Immature natural killer cell (primary cell): Measurements from ENCODE around the gene ABCB8. TPM values are rescaled to one million over a fixed set of nuclear protein-coding genes. Genes with fewer than 3 reads are reported as not detected.
"Not testable (repeated sequence)": the region's sequence is repeated elsewhere in the genome, so short reads cannot be mapped to it uniquely, and the experiment has no call there.

Experiments used
- DNase-seq, 3 donors: peaks; one replicate each; pipeline ENCODE4 v3.0.0; 2022; ENCODE audit warnings: mixed read lengths in 1 of 3
- H3K27ac Mint-ChIP-seq, 6 donors: one replicate each; pipeline ENCODE4 v1.8.0; 2020; ENCODE audit warnings: mixed read lengths in 6 of 6, mild to moderate bottlenecking in 5 of 6, inconsistent platforms in 4 of 6, moderate library complexity in 3 of 6
- H3K27me3 Mint-ChIP-seq, 3 donors: one replicate each; pipeline ENCODE4 v1.8.0; 2020 to 2021; ENCODE audit warnings: low read depth in 3 of 3, mild to moderate bottlenecking in 3 of 3, mixed read lengths in 3 of 3, moderate library complexity in 3 of 3, inconsistent platforms in 1 of 3
- H3K36me3 Mint-ChIP-seq, 3 donors: one replicate each; pipeline ENCODE4 v1.8.0; 2020; ENCODE audit warnings: mixed read lengths in 3 of 3, inconsistent platforms in 2 of 3, mild to moderate bottlenecking in 2 of 3
- H3K4me1 Mint-ChIP-seq, 2 donors: one replicate each; pipeline ENCODE4 v1.8.0; 2020; ENCODE audit warnings: inconsistent platforms in 2 of 2, mild to moderate bottlenecking in 2 of 2, mixed read lengths in 2 of 2, moderate library complexity in 1 of 2
- H3K4me3 Mint-ChIP-seq, 5 donors: one replicate each; pipeline ENCODE4 v1.8.0; 2020; ENCODE audit warnings: mild to moderate bottlenecking in 5 of 5, mixed read lengths in 5 of 5, inconsistent platforms in 3 of 5, moderate library complexity in 3 of 5
- H3K9me3 Mint-ChIP-seq, 6 donors: one replicate each; pipeline ENCODE4 v1.8.0; 2020; ENCODE audit warnings: mild to moderate bottlenecking in 6 of 6, mixed read lengths in 6 of 6, inconsistent platforms in 4 of 6, moderate library complexity in 3 of 6
- polyA plus RNA-seq, 3 donors: library from polyadenylated mRNA; unstranded; fragments of 300-500 nt; fragmentation: Illumina TruSeq; gene quantifications; one replicate each; pipeline ENCODE4 v1.2.3, GENCODE V29; 2021

The ABCB8 gene
- polyA plus RNA-seq, 3 donors from 2014 or later: 17.6 to 26.5 (median 23.3) TPM

DNA sequence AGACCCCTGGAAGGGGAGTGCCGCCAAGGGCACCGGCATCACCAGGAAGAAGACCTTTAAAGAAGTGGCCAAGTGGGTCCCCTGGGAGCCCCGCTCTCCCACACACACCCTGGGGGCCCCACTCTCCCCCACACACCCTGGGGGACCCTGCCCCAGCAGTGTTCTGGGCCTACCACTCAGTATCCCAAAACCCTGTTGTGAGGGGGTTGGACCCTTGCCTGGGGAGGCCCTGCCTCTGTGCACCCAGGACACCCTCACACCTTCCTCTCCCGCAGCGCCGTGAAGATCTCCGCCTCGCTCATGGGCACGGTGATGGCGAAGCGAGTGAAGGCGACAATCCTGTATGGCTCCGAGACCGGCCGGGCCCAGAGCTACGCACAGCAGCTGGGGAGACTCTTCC lies 26.7 kb upstream of the ABCB8 start:
- H3K4me1 Mint-ChIP-seq: peaks cover 36 to 40% of the 10 kb centered on the region in 2 donors
- no peak for DNase-seq
- H3K4me3 Mint-ChIP-seq: no peak overlapping the region

GRCh38 chr7:151003572-151003971 lies 24.7 kb upstream of the ABCB8 start:
- DNase-seq: no peak
- no peaks in the 10 kb centered on the region for H3K9me3 Mint-ChIP-seq
- peaks cover 0 to 3% (median 0%) of the 10 kb centered on the region in 3 donors for H3K36me3 Mint-ChIP-seq
- H3K27me3 Mint-ChIP-seq: peaks cover 8 to 16% (median 15%) of the 10 kb centered on the region in 3 donors
- no peak overlapping the region for H3K27ac Mint-ChIP-seq
- no peak overlapping the region for H3K4me3 Mint-ChIP-seq
- peaks cover 46% of the 10 kb centered on the region in 2 donors for H3K4me1 Mint-ChIP-seq

More for the DNA sequence above, 26.7 kb upstream of the ABCB8 start:
- peaks cover 0 to 3% (median 0%) of the 10 kb centered on the region in 3 donors for H3K36me3 Mint-ChIP-seq
- peaks cover 8 to 21% (median 20%) of the 10 kb centered on the region in 3 donors for H3K27me3 Mint-ChIP-seq
- peak overlapping the region in 1 of 6 donors; percentile 36 for H3K27ac Mint-ChIP-seq
- no peaks in the 10 kb centered on the region for H3K9me3 Mint-ChIP-seq

GRCh38 chr7:151005566-151005965 lies 22.7 kb upstream of the ABCB8 start:
- no peak overlapping the region for H3K4me3 Mint-ChIP-seq

DNA sequence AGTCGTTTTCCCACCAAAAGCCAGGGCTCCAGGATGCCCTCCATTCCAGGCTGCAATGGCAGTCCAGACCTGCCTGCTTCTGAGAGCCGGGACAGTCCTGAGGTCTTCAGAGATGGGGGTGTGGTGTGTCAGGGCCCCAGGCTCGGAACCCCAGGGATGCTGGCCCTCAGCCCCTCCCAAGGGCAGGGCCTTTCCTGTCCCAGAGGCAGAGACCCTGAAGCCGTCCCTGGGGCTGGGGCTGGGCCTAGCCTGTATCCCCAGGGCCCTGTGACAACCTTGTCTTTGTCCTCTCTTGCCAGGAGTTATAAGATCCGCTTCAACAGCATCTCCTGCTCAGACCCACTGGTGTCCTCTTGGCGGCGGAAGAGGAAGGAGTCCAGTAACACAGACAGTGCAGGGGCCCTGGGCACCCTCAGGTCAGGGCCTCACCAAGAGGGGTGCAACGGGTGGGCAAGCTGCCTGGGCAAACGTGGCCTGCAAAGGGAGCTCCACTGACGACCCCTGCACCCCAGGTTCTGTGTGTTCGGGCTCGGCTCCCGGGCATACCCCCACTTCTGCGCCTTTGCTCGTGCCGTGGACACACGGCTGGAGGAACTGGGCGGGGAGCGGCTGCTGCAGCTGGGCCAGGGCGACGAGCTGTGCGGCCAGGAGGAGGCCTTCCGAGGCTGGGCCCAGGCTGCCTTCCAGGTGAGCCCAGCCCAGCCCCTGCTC lies 21.5 kb upstream of the ABCB8 start:
- H3K27me3 Mint-ChIP-seq: peaks cover 0 to 12% (median 7%) of the 10 kb centered on the region in 3 donors
- peak overlapping the region in 1 of 5 donors; percentile 33 for H3K4me3 Mint-ChIP-seq
- H3K36me3 Mint-ChIP-seq: peaks cover 0 to 3% (median 0%) of the 10 kb centered on the region in 3 donors
- DNase-seq: no peak
- peaks cover 43 to 55% of the 10 kb centered on the region in 2 donors for H3K4me1 Mint-ChIP-seq
- H3K27ac Mint-ChIP-seq: peak overlapping the region in 1 of 6 donors; percentile 91
- H3K9me3 Mint-ChIP-seq: no peaks in the 10 kb centered on the region

More at GRCh38 chr7:151005566-151005965, 22.7 kb upstream of the ABCB8 start:
- Mint-ChIP-seq H3K36me3 (peaks cover 0 to 3% (median 0%) of the 10 kb centered on the region in 3 donors), H3K27me3 (peaks cover 0 to 9% (median 7%) of the 10 kb centered on the region in 3 donors), H3K4me1 (peaks cover 39 to 53% of the 10 kb centered on the region in 2 donors), H3K27ac (peak overlapping the region in 1 of 6 donors; percentile 40), H3K9me3 (no peaks in the 10 kb centered on the region)
- DNase-seq: no peak

DNA sequence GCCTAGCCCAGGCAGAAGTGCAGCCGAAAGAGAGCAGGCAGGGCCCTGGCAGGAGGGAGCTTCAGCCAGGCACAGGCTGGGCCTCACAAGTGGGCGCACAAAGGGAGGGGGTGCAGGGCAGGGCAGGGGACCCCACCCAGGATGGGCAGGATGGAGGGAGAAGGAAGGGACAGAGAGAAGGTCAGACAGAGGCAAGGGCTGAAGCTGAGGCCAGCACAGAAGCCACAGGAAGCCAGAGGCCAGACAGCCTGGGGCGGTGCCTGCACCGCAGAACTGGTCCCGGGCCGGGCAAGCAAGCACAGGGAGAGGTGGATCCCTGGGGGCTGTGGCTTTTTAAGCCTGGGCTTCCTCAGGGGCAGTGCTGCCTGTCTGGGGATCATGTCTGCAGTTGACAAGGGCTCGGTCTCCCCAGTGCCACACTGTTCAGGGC lies 20.8 kb upstream of the ABCB8 start:
- H3K4me3 Mint-ChIP-seq: peak overlapping the region; percentile 73 to 87 (median 79)
- no peaks in the 10 kb centered on the region for H3K9me3 Mint-ChIP-seq
- peaks cover 0 to 16% (median 7%) of the 10 kb centered on the region in 3 donors for H3K27me3 Mint-ChIP-seq
- peaks cover 0 to 3% (median 0%) of the 10 kb centered on the region in 3 donors for H3K36me3 Mint-ChIP-seq
- H3K4me1 Mint-ChIP-seq: peaks cover 51 to 57% of the 10 kb centered on the region in 2 donors
- no peak for DNase-seq
- peak overlapping the region in 5 of 6 donors; percentile 80 to 92 (median 88) for H3K27ac Mint-ChIP-seq

GRCh38 chr7:151008143-151008510 lies 20.1 kb upstream of the ABCB8 start:
- Mint-ChIP-seq H3K4me3 (peak overlapping the region; percentile 73 to 87 (median 79)), H3K4me1 (peaks cover 57 to 63% of the 10 kb centered on the region in 2 donors), H3K9me3 (no peaks in the 10 kb centered on the region), H3K27ac (peak overlapping the region; percentile 60 to 92 (median 85)), H3K27me3 (peaks cover 0 to 21% (median 11%) of the 10 kb centered on the region in 3 donors), H3K36me3 (peaks cover 0 to 3% (median 0%) of the 10 kb centered on the region in 3 donors)
- DNase-seq: no peak

GRCh38 chr7:151008511-151009323 lies 19.5 kb upstream of the ABCB8 start:
- peak overlapping the region; percentile 73 to 87 (median 79) for H3K4me3 Mint-ChIP-seq
- H3K27me3 Mint-ChIP-seq: peaks cover 4 to 23% (median 16%) of the 10 kb centered on the region in 3 donors
- H3K4me1 Mint-ChIP-seq: peaks cover 59 to 67% of the 10 kb centered on the region in 2 donors
- H3K36me3 Mint-ChIP-seq: peaks cover 0 to 3% (median 0%) of the 10 kb centered on the region in 3 donors
- H3K9me3 Mint-ChIP-seq: peaks cover 0 to 2% (median 0%) of the 10 kb centered on the region in 6 donors
- peak overlapping the region; percentile 60 to 92 (median 85) for H3K27ac Mint-ChIP-seq
- DNase-seq: peak; percentile 59 to 80 (median 76)

DNA sequence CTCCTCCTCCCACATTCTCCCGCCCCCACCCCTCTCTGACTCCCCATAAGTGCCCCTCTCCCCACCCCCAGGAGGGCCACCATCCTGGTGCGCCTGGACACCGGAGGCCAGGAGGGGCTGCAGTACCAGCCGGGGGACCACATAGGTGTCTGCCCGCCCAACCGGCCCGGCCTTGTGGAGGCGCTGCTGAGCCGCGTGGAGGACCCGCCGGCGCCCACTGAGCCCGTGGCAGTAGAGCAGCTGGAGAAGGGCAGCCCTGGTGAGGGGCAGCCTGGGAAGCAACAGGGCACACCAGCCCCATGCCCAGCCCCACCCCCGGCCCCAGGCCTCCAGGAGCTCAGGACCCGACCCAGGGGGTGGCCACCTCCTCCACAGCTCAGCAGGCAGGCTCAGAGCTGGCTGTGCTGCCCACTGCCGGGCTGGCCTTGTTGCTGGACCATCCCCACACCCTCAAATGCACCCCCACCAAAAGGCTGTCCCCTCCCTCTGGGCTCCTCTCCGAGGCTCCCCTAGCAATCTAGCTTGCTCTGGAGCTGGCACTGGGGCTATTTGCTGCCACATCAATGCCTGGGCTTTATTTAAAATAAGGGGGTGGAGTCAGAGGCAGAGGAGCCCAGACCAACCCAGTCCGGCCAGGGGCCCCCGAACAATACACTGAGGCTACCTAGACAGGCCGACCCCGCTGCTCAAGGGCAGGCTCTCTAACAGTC lies 18.8 kb upstream of the ABCB8 start:
- Mint-ChIP-seq H3K36me3 (peaks cover 0 to 2% (median 0%) of the 10 kb centered on the region in 3 donors), H3K27ac (peak overlapping the region in 2 of 6 donors; percentile 77 to 92), H3K4me3 (no peak overlapping the region), H3K27me3 (peaks cover 11 to 29% (median 24%) of the 10 kb centered on the region in 3 donors), H3K9me3 (peaks cover 0 to 2% (median 0%) of the 10 kb centered on the region in 6 donors), H3K4me1 (peaks cover 67 to 74% of the 10 kb centered on the region in 2 donors)
- no peak for DNase-seq

- H3K4me1 Mint-ChIP-seq: peaks cover 72 to 79% of the 10 kb centered on the region in 2 donors
- peak overlapping the region; percentile 93 to 98 (median 96) for H3K27ac Mint-ChIP-seq
- H3K4me3 Mint-ChIP-seq: peak overlapping the region in 2 of 5 donors; percentile 70 to 80
- peaks cover 0 to 2% (median 0%) of the 10 kb centered on the region in 6 donors for H3K9me3 Mint-ChIP-seq
- no peak for DNase-seq
- peaks cover 13 to 29% (median 29%) of the 10 kb centered on the region in 3 donors for H3K27me3 Mint-ChIP-seq
- H3K36me3 Mint-ChIP-seq: no peaks in the 10 kb centered on the region
Observed at GRCh38 chr7:151010037-151010306, 18.3 kb upstream of the ABCB8 start.

DNA sequence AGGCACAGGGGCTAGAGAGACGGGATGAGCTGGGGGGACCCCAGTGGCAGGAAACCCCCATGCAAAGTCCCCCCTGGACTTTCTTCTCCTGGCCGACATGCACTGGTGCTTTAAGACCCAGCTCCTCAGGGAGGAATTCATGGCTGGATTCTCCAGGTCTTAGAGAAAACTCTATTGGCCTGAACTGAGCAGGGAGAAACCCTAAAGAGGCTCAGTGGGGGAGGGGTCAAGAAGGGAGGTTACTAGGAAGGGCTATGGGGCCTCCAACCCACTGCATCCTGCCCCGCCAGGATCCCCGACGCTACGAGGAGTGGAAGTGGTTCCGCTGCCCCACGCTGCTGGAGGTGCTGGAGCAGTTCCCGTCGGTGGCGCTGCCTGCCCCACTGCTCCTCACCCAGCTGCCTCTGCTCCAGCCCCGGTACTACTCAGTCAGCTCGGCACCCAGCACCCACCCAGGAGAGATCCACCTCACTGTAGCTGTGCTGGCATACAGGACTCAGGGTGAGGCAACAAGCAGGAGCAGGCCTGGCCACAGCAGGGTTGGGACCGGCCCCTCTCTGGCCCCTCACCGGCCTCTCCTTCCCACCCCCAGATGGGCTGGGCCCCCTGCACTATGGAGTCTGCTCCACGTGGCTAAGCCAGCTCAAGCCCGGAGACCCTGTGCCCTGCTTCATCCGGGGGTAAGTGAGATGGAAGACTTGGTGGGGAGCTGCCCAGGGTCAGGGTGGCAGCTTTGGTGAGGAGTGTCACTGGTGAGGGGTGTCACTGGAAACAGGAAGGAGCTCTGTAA lies 17.7 kb upstream of the ABCB8 start:
- peaks cover 0 to 2% (median 0%) of the 10 kb centered on the region in 6 donors for H3K9me3 Mint-ChIP-seq
- no peaks in the 10 kb centered on the region for H3K36me3 Mint-ChIP-seq
- H3K4me1 Mint-ChIP-seq: peaks cover 77 to 84% of the 10 kb centered on the region in 2 donors
- peak overlapping the region; percentile 70 to 82 (median 79) for H3K4me3 Mint-ChIP-seq
- peak overlapping the region; percentile 93 to 98 (median 96) for H3K27ac Mint-ChIP-seq
- DNase-seq: peak; percentile 76 to 79 (median 76)
- H3K27me3 Mint-ChIP-seq: peaks cover 18 to 34% (median 27%) of the 10 kb centered on the region in 3 donors

GRCh38 chr7:151011097-151011409 lies 17.2 kb upstream of the ABCB8 start:
- Mint-ChIP-seq H3K27ac (peak overlapping the region; percentile 93 to 98 (median 96)), H3K36me3 (no peaks in the 10 kb centered on the region), H3K4me1 (peaks cover 78 to 82% of the 10 kb centered on the region in 2 donors), H3K27me3 (peaks cover 18 to 36% (median 28%) of the 10 kb centered on the region in 3 donors), H3K4me3 (peak overlapping the region; percentile 70 to 82 (median 79)), H3K9me3 (peaks cover 0 to 2% (median 0%) of the 10 kb centered on the region in 6 donors)
- DNase-seq: no peak

- H3K4me3 Mint-ChIP-seq: peak overlapping the region; percentile 43 to 75 (median 57)
Observed at GRCh38 chr7:151011616-151012015, 16.6 kb upstream of the ABCB8 start.

More at GRCh38 chr7:151011616-151012015, 16.6 kb upstream of the ABCB8 start:
- Mint-ChIP-seq H3K27ac (peak overlapping the region; percentile 72 to 98 (median 95)), H3K4me1 (peaks cover 73 to 80% of the 10 kb centered on the region in 2 donors), H3K27me3 (peaks cover 22 to 36% (median 30%) of the 10 kb centered on the region in 3 donors)
- not testable (repeated sequence) for DNase-seq, H3K9me3 Mint-ChIP-seq, H3K36me3 Mint-ChIP-seq
